Lower leg skin (tissue), 3 donors: Measurements from ENCODE around the gene CHRNA9.
"Not testable (repeated sequence)": the region's sequence is repeated elsewhere in the genome, so short reads cannot be mapped to it uniquely, and the experiment has no call there.

Source experiments
- CTCF ChIP-seq, 3 donors: fragments of 450-650 bp; IDR thresholded peaks; one replicate each; pipeline ENCODE4 v1.5.1; 2016; ENCODE audit warnings: antibody characterized with exemption in 3 of 3, mild to moderate bottlenecking in 3 of 3, moderate library complexity in 2 of 3
- POLR2A ChIP-seq, 2 donors: fragments of 450-650 bp; IDR thresholded peaks; one replicate each; pipeline ENCODE4 v1.6.1; 2016 to 2017; ENCODE audit warnings: antibody characterized with exemption in 2 of 2, mild to moderate bottlenecking in 1 of 2, moderate library complexity in 1 of 2

- not testable (repeated sequence) for TF ChIP-seq CTCF, POLR2A (IDR thresholded peaks at IDR 0.05)
Observed at GRCh38 chr4:40290611-40291186, 44.4 kb upstream of the CHRNA9 start.
